ENCODE results near the gene DTX2.
"Not testable (repeated sequence)": the region's sequence is repeated elsewhere in the genome, so short reads cannot be mapped to it uniquely, and the experiment has no call there.

- TF ChIP-seq POLR2A, CTCF (IDR thresholded peaks at IDR 0.05): not testable (repeated sequence)
Observed at GRCh38 chr7:76417654-76418310, 43.7 kb upstream of the DTX2 start.

All from tibial nerve (tissue), 3 donors.